Neural cell (in vitro differentiated cells): ENCODE data around the gene CRHR1. TPM values are rescaled to one million over a fixed set of nuclear protein-coding genes. Genes with fewer than 3 reads are reported as not detected.

ENCODE experiments used
- H2AFZ ChIP-seq: fragments of 200-600, 300-800 bp; sonication (generic), shearing (Covaris generic); 2 replicates; pipeline ENCODE4 v1.6.0; 2014; ENCODE audit warnings: low read depth, mild to moderate bottlenecking, antibody characterized with exemption, low read length, moderate library complexity
- H3F3A ChIP-seq: fragments of 200-600 bp; shearing (Covaris generic); 2 replicates; pipeline ENCODE4 v1.6.1; 2016; ENCODE audit warnings: mild to moderate bottlenecking, moderate library complexity, mixed read lengths, antibody characterized with exemption, low read length; ENCODE audit not compliant: insufficient read depth, poor library complexity, severe bottlenecking
- H3K27ac ChIP-seq: fragments of 200-600, 300-800 bp; sonication (generic), shearing (Covaris generic); 2 replicates; pipeline ENCODE4 v1.5.1; 2014; ENCODE audit warnings: mild to moderate bottlenecking, low read length, moderate library complexity
- H3K27me3 ChIP-seq: fragments of 300-800, 200-600 bp; sonication (generic), shearing (Covaris generic); 2 replicates; pipeline ENCODE4 v1.6.0; 2014; ENCODE audit warnings: mild to moderate bottlenecking, low read depth, low read length, moderate library complexity; ENCODE audit not compliant: insufficient read depth
- H3K36me3 ChIP-seq: fragments of 300-800, 200-600 bp; sonication (generic), shearing (Covaris generic); 2 replicates; pipeline ENCODE4 v1.5.1; 2014; ENCODE audit warnings: mild to moderate bottlenecking, antibody characterized with exemption, low read length, moderate library complexity; ENCODE audit not compliant: insufficient read depth
- H3K4me2 ChIP-seq: fragments of 300-800, 200-600 bp; sonication (generic), shearing (Covaris generic); 2 replicates; pipeline ENCODE4 v1.6.0; 2014; ENCODE audit warnings: mild to moderate bottlenecking, low read length
- H3K4me3 ChIP-seq: fragments of 300-800, 200-600 bp; sonication (generic), shearing (Covaris generic); 2 replicates; pipeline ENCODE4 v1.5.1; 2014; ENCODE audit warnings: mild to moderate bottlenecking, low read length, moderate library complexity
- H3K79me2 ChIP-seq: fragments of 200-600 bp; shearing (Covaris generic); replicated peaks from 2 replicates; pipeline ENCODE4 v1.6.0; 2014; ENCODE audit warnings: mild to moderate bottlenecking, low read length, moderate library complexity; ENCODE audit not compliant: insufficient read depth
- H3K9ac ChIP-seq: fragments of 300-800, 200-600 bp; sonication (generic), shearing (Covaris generic); 2 replicates; pipeline ENCODE4 v1.6.1; 2016; ENCODE audit warnings: mild to moderate bottlenecking, low read length, mixed read lengths
- H3K9me2 ChIP-seq: fragments of 200-600 bp; shearing (Covaris generic); 2 replicates; pipeline ENCODE4 v1.6.1; 2016; ENCODE audit warnings: mild to moderate bottlenecking, low read length, mixed read lengths; ENCODE audit not compliant: insufficient read depth
- H3K9me3 ChIP-seq: fragments of 200-600, 300-800 bp; sonication (generic), shearing (Covaris generic); 2 replicates; pipeline ENCODE4 v1.6.1; 2016; ENCODE audit warnings: mild to moderate bottlenecking, mixed run types, low read length, moderate library complexity, mixed read lengths
- H4K20me1 ChIP-seq: fragments of 200-600 bp; shearing (Covaris generic); 2 replicates; pipeline ENCODE4 v1.6.1; 2016; ENCODE audit warnings: mild to moderate bottlenecking, mixed run types; ENCODE audit not compliant: insufficient read depth
- EP300 ChIP-seq: fragments of 450-650 bp; conservative IDR thresholded peaks from 2 replicates; pipeline ENCODE4 v1.6.1; 2014; ENCODE audit warnings: antibody characterized with exemption, mild to moderate bottlenecking, moderate library complexity; ENCODE audit not compliant: poor library complexity, severe bottlenecking
- EZH2 ChIP-seq: fragments of 200-600, 300-800 bp; shearing (Covaris generic), sonication (generic); IDR thresholded peaks from 2 replicates; pipeline ENCODE4 v1.6.1; 2014; ENCODE audit warnings: antibody characterized with exemption, low read length, borderline replicate concordance, mild to moderate bottlenecking; ENCODE audit not compliant: insufficient read depth, poor library complexity, severe bottlenecking
- MXI1 ChIP-seq: fragments of 450-650 bp; conservative IDR thresholded peaks from 2 replicates; pipeline ENCODE4 v1.6.1; 2014; ENCODE audit warnings: antibody characterized with exemption, mild to moderate bottlenecking; ENCODE audit not compliant: poor library complexity, severe bottlenecking
- POLR2AphosphoS5 ChIP-seq: IDR thresholded peaks from 2 replicates; pipeline ENCODE4 v1.6.1; 2012
- RAD21 ChIP-seq: fragments of 450-650 bp; conservative IDR thresholded peaks from 2 replicates; pipeline ENCODE4 v1.6.1; 2014; ENCODE audit warnings: antibody characterized with exemption, mild to moderate bottlenecking, moderate library complexity
- SMC3 ChIP-seq: fragments of 450-650 bp; conservative IDR thresholded peaks from 2 replicates; pipeline ENCODE4 v1.6.1; 2014; ENCODE audit warnings: antibody characterized with exemption, mild to moderate bottlenecking, moderate library complexity; ENCODE audit not compliant: poor library complexity
- TAF1 ChIP-seq: IDR thresholded peaks from 2 replicates; pipeline ENCODE4 v1.6.1; 2012; ENCODE audit warnings: low read depth
- polyA plus RNA-seq: library from polyadenylated mRNA; depleted of rRNA; stranded (reverse); fragments of >200 nt; gene quantifications from 2 replicates; pipeline ENCODE4 v1.2.3, GENCODE V29; 2014
- TF ChIP-seq, protein P1 (sequence below): IDR thresholded peaks from 2 replicates; pipeline ENCODE4 v1.6.1; 2012; ENCODE audit warnings: borderline replicate concordance
- TF ChIP-seq, protein P2 (sequence below): fragments of 450-650 bp; IDR thresholded peaks from 2 replicates; pipeline ENCODE4 v1.5.1; 2014; ENCODE audit warnings: antibody characterized with exemption, mild to moderate bottlenecking, moderate library complexity; ENCODE audit not compliant: poor library complexity, severe bottlenecking

Gene CRHR1
- polyA plus RNA-seq, 1 donor from 2014 or later = 4.5 TPM

DNA sequence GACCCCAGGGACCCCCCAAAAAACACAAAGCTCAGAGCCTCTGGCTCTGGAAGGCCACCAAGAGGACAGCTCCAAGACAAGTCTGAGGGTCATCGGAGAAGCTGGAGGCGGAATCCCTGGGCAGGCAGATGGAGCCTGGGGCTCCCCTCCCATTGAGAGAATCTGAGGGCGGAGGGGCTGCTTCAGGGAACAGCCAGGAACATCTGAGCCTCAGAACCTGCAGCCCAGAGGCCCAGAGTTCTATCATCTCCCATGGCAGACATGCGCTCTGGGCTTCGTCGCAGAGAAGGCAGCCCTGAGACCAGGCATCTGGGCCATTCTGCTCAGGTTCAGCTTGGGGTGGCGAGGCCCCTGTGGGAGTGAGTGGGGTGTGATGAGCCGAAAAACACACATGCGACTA lies 53.5 kb downstream of the CRHR1 start:
- no peak overlapping the region for H3K4me2 ChIP-seq
- H3K9me2 ChIP-seq = no peaks in the 10 kb centered on the region
- H4K20me1 ChIP-seq = no peaks in the 10 kb centered on the region
- no peak overlapping the region for H3K27ac ChIP-seq
- no peak overlapping the region for H2AFZ ChIP-seq
- no peaks in the 10 kb centered on the region for H3K36me3 ChIP-seq
- no peaks in the 10 kb centered on the region for H3K9me3 ChIP-seq
- TF ChIP-seq TAF1 (no peak), MXI1 (no peak), EP300 (no peak), EZH2 (no peak), POLR2AphosphoS5 (no peak), SMC3 (no peak), RAD21 (no peak)
- TF ChIP-seq, protein P1, sequence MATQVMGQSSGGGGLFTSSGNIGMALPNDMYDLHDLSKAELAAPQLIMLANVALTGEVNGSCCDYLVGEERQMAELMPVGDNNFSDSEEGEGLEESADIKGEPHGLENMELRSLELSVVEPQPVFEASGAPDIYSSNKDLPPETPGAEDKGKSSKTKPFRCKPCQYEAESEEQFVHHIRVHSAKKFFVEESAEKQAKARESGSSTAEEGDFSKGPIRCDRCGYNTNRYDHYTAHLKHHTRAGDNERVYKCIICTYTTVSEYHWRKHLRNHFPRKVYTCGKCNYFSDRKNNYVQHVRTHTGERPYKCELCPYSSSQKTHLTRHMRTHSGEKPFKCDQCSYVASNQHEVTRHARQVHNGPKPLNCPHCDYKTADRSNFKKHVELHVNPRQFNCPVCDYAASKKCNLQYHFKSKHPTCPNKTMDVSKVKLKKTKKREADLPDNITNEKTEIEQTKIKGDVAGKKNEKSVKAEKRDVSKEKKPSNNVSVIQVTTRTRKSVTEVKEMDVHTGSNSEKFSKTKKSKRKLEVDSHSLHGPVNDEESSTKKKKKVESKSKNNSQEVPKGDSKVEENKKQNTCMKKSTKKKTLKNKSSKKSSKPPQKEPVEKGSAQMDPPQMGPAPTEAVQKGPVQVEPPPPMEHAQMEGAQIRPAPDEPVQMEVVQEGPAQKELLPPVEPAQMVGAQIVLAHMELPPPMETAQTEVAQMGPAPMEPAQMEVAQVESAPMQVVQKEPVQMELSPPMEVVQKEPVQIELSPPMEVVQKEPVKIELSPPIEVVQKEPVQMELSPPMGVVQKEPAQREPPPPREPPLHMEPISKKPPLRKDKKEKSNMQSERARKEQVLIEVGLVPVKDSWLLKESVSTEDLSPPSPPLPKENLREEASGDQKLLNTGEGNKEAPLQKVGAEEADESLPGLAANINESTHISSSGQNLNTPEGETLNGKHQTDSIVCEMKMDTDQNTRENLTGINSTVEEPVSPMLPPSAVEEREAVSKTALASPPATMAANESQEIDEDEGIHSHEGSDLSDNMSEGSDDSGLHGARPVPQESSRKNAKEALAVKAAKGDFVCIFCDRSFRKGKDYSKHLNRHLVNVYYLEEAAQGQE = no peak
- TF ChIP-seq, protein P2, sequence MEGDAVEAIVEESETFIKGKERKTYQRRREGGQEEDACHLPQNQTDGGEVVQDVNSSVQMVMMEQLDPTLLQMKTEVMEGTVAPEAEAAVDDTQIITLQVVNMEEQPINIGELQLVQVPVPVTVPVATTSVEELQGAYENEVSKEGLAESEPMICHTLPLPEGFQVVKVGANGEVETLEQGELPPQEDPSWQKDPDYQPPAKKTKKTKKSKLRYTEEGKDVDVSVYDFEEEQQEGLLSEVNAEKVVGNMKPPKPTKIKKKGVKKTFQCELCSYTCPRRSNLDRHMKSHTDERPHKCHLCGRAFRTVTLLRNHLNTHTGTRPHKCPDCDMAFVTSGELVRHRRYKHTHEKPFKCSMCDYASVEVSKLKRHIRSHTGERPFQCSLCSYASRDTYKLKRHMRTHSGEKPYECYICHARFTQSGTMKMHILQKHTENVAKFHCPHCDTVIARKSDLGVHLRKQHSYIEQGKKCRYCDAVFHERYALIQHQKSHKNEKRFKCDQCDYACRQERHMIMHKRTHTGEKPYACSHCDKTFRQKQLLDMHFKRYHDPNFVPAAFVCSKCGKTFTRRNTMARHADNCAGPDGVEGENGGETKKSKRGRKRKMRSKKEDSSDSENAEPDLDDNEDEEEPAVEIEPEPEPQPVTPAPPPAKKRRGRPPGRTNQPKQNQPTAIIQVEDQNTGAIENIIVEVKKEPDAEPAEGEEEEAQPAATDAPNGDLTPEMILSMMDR = no peak
- no peaks in the 10 kb centered on the region for H3F3A ChIP-seq
- H3K27me3 ChIP-seq = no peaks in the 10 kb centered on the region
- no peak overlapping the region for H3K4me3 ChIP-seq
- no peaks in the 10 kb centered on the region for H3K79me2 ChIP-seq
- H3K9ac ChIP-seq = no peak overlapping the region

DNA sequence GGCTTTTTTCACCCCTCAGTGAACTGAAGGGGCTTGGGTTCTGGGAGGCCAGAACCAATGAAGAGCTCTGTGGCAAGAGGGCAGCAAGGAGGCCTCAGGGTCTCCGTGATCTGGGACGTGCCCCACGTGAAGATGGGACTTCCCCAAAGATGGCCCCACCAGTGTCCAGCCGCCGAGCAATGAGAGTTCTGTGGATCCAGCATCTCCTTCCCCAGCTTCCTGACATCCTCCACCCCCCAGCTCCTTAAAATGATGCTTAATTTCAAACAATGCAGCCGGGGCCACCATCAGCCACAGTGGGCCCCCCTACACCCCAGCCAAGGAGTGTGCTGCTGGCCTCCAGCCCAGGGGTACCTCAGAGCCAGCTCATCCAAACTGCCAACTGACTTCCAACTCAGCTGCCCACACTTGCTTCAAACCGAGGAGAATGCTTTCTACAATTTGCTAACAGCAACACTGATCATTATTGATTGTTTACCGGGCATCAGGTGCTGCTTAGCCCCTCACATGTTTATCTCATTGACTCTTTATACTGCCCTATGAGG lies 54.7 kb downstream of the CRHR1 start:
- no peak overlapping the region for H3K4me2 ChIP-seq
- H4K20me1 ChIP-seq = no peaks in the 10 kb centered on the region
- H3K9me2 ChIP-seq = no peaks in the 10 kb centered on the region
- no peak overlapping the region for H3K27ac ChIP-seq
- H3K36me3 ChIP-seq = no peaks in the 10 kb centered on the region
- TF ChIP-seq SMC3 (no peak), RAD21 (no peak), MXI1 (no peak)
- no peaks in the 10 kb centered on the region for H3F3A ChIP-seq
- no peak overlapping the region for H3K4me3 ChIP-seq
- H3K9me3 ChIP-seq = no peaks in the 10 kb centered on the region
- no peak overlapping the region for H2AFZ ChIP-seq
- no peaks in the 10 kb centered on the region for H3K79me2 ChIP-seq
- H3K27me3 ChIP-seq = no peaks in the 10 kb centered on the region
- H3K9ac ChIP-seq = no peak overlapping the region

DNA sequence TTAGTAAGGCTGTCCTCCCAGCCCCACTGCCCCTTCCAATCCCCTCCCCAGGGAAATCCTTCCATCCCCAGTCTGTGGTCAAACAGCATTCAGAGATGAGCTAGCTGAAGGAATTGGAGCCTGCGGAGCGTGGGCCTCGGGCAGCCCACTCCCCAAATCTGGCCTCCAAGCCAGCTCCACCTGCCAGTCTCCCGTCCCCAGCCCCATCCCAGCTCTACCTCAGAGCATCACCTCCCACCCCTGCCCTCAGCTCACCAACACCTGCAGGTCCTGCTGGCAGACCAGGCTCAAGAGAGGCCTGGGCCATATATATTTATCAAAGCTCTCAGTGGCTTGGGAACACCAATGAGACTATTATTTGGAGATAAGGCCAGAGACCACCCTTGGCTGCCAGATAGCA lies 55.3 kb downstream of the CRHR1 start:
- H3K4me2 ChIP-seq = no peak overlapping the region
- H4K20me1 ChIP-seq = no peaks in the 10 kb centered on the region
- H3K79me2 ChIP-seq = no peaks in the 10 kb centered on the region
- H3K9ac ChIP-seq = no peak overlapping the region
- TF ChIP-seq POLR2AphosphoS5 (no peak), TAF1 (no peak), SMC3 (no peak), EZH2 (no peak), MXI1 (no peak), EP300 (no peak), RAD21 (no peak)
- TF ChIP-seq, protein P1 = no peak
- TF ChIP-seq, protein P2 = no peak
- no peaks in the 10 kb centered on the region for H3K9me2 ChIP-seq
- no peak overlapping the region for H2AFZ ChIP-seq
- H3K27ac ChIP-seq = no peak overlapping the region
- no peaks in the 10 kb centered on the region for H3F3A ChIP-seq
- no peaks in the 10 kb centered on the region for H3K36me3 ChIP-seq
- no peak overlapping the region for H3K4me3 ChIP-seq
- no peaks in the 10 kb centered on the region for H3K27me3 ChIP-seq
- no peaks in the 10 kb centered on the region for H3K9me3 ChIP-seq
